HG03060 (cell line): Measurements from ENCODE around the gene GTF2H4.

Source experiments
- ATAC-seq: cut with Tn5 transposase; IDR thresholded peaks from one replicate; pipeline ENCODE4 v1.9.1; 2021; ENCODE audit warnings: low read depth, moderate number of reproducible peaks; ENCODE audit not compliant: unreplicated experiment

The GTF2H4 gene

DNA sequence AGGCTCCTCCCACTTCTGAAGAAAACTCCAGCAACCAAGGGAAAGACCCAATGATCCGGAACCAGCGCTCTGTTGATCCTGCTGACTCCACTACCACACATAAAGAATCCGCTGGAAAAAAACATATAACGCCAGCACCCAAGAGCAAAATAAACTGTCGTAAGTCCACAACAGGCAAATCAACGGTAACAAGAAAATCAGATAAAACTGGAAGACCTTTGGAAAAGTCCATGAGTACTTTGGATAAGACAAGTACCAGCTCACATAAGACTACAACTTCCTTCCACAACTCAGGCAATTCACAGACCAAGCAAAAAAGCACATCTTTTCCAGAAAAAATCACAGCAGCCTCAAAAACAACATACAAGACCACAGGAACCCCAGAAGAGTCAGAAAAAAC is 40.8 kb downstream of the GTF2H4 start:
- ATAC-seq = no peak

- no peak for ATAC-seq
Measured at GRCh38 chr6:30951907-30952469, 44.0 kb downstream of the GTF2H4 start.

GRCh38 chr6:30954631-30955366 is 46.8 kb downstream of the GTF2H4 start:
- ATAC-seq = no peak

DNA sequence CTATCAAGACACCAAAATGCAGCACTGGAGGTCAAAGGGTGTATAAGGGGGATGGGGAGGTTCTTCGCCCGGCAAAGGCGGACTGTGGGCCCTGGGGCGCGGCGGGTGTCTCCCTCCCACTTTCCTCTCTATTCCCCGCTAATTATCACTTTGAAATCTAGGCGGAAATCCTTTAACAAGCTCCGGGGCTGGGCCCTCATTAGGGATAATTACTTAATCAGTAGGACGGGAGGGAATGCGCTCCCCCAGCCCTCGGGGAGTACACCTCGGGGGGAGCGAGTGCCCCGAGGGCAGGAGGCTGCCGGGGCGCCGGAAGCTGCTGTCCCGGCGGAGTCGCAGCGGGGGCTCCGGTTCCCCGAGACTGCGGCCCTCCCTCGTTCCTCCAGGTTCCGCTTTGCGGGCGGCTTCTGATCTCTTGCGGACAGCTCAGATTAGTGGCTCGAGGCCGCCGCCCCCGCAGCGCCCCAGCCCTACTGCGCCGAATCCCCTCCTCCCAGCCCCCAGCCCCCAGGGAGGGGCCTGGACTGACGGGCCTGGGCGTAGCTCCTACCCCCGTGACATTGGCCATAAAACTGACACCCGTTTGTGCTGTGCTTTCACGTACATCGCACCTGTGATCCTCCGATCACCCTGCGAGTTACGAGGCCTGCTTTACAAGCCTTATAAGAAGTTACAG is 47.5 kb downstream of the GTF2H4 start:
- ATAC-seq = no peak

- no peak for ATAC-seq
Measured at GRCh38 chr6:30957716-30958115, 49.7 kb downstream of the GTF2H4 start.

DNA sequence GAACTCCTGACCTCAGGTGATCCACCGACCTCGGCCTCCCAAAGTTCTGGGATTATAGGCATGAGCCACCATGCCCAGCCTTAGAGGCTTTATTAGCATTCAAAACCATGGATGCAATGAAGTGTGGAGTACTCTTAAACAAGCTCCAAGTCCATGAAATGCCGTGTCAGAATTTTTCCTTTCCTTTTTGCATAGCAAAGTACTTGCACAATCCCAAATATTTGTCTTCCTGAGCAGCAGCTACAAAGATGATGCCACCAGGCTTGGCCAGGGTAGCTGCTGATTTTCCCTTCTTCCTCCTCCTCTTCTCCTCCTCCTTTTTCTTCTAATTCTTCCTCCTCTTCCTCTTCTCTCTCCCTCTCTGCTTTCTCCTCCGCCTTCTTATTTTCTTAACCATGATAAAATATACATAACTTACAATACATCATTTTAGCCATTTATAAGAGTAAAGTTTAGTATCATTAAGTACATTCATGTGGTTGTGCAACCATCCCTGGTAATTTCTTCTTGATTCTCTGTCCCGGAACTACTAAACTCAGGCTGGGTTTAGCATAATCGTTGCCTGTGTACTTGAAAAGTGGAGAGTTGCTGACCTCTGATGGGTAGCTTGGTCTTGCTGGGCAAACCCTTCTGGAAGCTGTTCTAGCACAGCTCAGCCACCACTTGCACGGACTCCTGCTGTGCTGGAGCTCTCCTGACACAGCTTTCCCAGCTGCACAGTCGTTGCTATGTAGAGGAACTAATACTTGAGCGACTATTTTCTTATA is 53.1 kb downstream of the GTF2H4 start:
- ATAC-seq = no peak

GRCh38 chr6:30962716-30963115 is 54.7 kb downstream of the GTF2H4 start:
- no peak for ATAC-seq

- ATAC-seq = no peak
Measured at GRCh38 chr6:30963641-30964040, 55.6 kb downstream of the GTF2H4 start.
